ENCODE data around the gene CBLN1.

The CBLN1 gene

GRCh38 chr16:49277386-49277742, 4.3 kb downstream of the CBLN1 start:
- TF ChIP-seq TEAD4 (IDR thresholded peaks at IDR 0.05) (no peak), USF1 (IDR thresholded peaks at IDR 0.05) (no peak)

- TF ChIP-seq CEBPB (IDR thresholded peaks at IDR 0.05) (no peak), ZBTB7A (IDR thresholded peaks at IDR 0.05; ENCODE audit: low read depth) (no peak), MAX (IDR thresholded peaks at IDR 0.05) (no peak), RAD21 (IDR thresholded peaks at IDR 0.05; ENCODE audit: low read depth) (no peak), EP300 (IDR thresholded peaks at IDR 0.05; ENCODE audit: borderline replicate concordance) (no peak), EGR1 (IDR thresholded peaks at IDR 0.05) (no peak), FOXM1 (IDR thresholded peaks at IDR 0.05; ENCODE audit: borderline replicate concordance, low read depth) (no peak), TCF12 (IDR thresholded peaks at IDR 0.05; ENCODE audit: low read depth) (no peak), TAF1 (IDR thresholded peaks at IDR 0.05; ENCODE audit: low read depth) (no peak), NFIC (IDR thresholded peaks at IDR 0.05) (no peak), TEAD4 (IDR thresholded peaks at IDR 0.05) (no peak)
Measured at GRCh38 chr16:49276646-49277385, 4.8 kb downstream of the CBLN1 start.

- TF ChIP-seq TEAD4 (IDR thresholded peaks at IDR 0.05) = no peak
- TF ChIP-seq USF1 (IDR thresholded peaks at IDR 0.05) = no peak
- TF ChIP-seq CEBPB (IDR thresholded peaks at IDR 0.05) = no peak
- no peak for TF ChIP-seq EP300 (IDR thresholded peaks at IDR 0.05; ENCODE audit: borderline replicate concordance)
- no peak for TF ChIP-seq TAF1 (IDR thresholded peaks at IDR 0.05; ENCODE audit: low read depth)
- TF ChIP-seq TCF12 (IDR thresholded peaks at IDR 0.05; ENCODE audit: low read depth) = no peak
- TF ChIP-seq YY1 (IDR thresholded peaks at IDR 0.05; ENCODE audit: low read depth) = no peak
- TF ChIP-seq EGR1 (IDR thresholded peaks at IDR 0.05) = no peak
- TF ChIP-seq, protein P1, sequence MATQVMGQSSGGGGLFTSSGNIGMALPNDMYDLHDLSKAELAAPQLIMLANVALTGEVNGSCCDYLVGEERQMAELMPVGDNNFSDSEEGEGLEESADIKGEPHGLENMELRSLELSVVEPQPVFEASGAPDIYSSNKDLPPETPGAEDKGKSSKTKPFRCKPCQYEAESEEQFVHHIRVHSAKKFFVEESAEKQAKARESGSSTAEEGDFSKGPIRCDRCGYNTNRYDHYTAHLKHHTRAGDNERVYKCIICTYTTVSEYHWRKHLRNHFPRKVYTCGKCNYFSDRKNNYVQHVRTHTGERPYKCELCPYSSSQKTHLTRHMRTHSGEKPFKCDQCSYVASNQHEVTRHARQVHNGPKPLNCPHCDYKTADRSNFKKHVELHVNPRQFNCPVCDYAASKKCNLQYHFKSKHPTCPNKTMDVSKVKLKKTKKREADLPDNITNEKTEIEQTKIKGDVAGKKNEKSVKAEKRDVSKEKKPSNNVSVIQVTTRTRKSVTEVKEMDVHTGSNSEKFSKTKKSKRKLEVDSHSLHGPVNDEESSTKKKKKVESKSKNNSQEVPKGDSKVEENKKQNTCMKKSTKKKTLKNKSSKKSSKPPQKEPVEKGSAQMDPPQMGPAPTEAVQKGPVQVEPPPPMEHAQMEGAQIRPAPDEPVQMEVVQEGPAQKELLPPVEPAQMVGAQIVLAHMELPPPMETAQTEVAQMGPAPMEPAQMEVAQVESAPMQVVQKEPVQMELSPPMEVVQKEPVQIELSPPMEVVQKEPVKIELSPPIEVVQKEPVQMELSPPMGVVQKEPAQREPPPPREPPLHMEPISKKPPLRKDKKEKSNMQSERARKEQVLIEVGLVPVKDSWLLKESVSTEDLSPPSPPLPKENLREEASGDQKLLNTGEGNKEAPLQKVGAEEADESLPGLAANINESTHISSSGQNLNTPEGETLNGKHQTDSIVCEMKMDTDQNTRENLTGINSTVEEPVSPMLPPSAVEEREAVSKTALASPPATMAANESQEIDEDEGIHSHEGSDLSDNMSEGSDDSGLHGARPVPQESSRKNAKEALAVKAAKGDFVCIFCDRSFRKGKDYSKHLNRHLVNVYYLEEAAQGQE (IDR thresholded peaks at IDR 0.05; ENCODE audit: low read depth) = no peak
- TF ChIP-seq ZBTB7A (IDR thresholded peaks at IDR 0.05; ENCODE audit: low read depth) = no peak
- TF ChIP-seq RAD21 (IDR thresholded peaks at IDR 0.05; ENCODE audit: low read depth) = no peak
- TF ChIP-seq MAX (IDR thresholded peaks at IDR 0.05) = no peak
- TF ChIP-seq NFIC (IDR thresholded peaks at IDR 0.05) = no peak
- no peak for TF ChIP-seq FOXM1 (IDR thresholded peaks at IDR 0.05; ENCODE audit: borderline replicate concordance, low read depth)
- no peak for TF ChIP-seq CREB1 (IDR thresholded peaks at IDR 0.05; ENCODE audit: low read depth)
Measured at GRCh38 chr16:49275870-49276269, 5.8 kb downstream of the CBLN1 start.

DNA sequence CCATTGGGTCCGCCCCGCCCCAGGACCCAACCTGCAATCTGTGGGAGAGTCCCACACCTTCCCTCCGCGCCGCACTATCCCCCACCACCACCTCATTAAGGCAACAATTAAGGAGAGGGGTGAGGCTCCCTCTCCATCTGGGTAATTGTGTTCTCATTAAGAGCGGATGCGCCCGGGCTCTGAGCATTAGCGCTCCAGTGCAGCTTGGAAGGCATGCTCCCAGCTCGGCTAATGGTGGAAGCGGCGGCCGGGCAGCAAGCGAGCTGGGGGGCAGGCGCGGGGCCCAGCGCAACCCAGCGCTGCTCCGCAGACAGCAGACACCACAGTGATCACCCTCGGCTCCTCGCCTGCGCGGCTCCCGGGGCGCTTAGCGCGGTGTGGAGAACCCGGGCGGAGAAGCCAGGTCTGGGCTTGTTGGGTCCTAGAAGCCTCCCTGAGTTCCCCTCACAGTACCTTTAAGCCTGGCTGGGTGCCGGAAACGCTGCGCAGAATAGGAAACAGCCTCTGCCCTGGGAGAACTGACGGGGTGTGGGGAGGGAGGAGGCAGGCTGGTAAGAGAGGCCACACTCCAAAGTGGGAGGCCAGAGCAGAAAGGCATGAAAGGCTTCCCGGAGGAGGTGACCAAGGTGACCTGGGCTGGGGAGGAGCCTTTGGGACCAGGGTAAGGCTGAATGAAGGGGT, 6.4 kb downstream of the CBLN1 start:
- TF ChIP-seq TEAD4 (IDR thresholded peaks at IDR 0.05) (no peak), TAF1 (IDR thresholded peaks at IDR 0.05; ENCODE audit: low read depth) (no peak), FOXM1 (IDR thresholded peaks at IDR 0.05; ENCODE audit: borderline replicate concordance, low read depth) (no peak), USF1 (IDR thresholded peaks at IDR 0.05) (no peak), ZBTB7A (IDR thresholded peaks at IDR 0.05; ENCODE audit: low read depth) (no peak), TCF12 (IDR thresholded peaks at IDR 0.05; ENCODE audit: low read depth) (no peak), NFIC (IDR thresholded peaks at IDR 0.05) (no peak), CREB1 (IDR thresholded peaks at IDR 0.05; ENCODE audit: low read depth) (no peak), EP300 (IDR thresholded peaks at IDR 0.05; ENCODE audit: borderline replicate concordance) (no peak), CEBPB (IDR thresholded peaks at IDR 0.05) (no peak), YY1 (IDR thresholded peaks at IDR 0.05; ENCODE audit: low read depth) (no peak), EGR1 (IDR thresholded peaks at IDR 0.05) (no peak), RAD21 (IDR thresholded peaks at IDR 0.05; ENCODE audit: low read depth) (no peak), MAX (IDR thresholded peaks at IDR 0.05) (no peak)
- TF ChIP-seq, protein P1 (IDR thresholded peaks at IDR 0.05; ENCODE audit: low read depth) = no peak

- TF ChIP-seq NFIC (IDR thresholded peaks at IDR 0.05) = no peak
- TF ChIP-seq EP300 (IDR thresholded peaks at IDR 0.05; ENCODE audit: borderline replicate concordance) = no peak
- TF ChIP-seq, protein P1 (IDR thresholded peaks at IDR 0.05; ENCODE audit: low read depth) = no peak
- no peak for TF ChIP-seq CREB1 (IDR thresholded peaks at IDR 0.05; ENCODE audit: low read depth)
- TF ChIP-seq YY1 (IDR thresholded peaks at IDR 0.05; ENCODE audit: low read depth) = no peak
- TF ChIP-seq RAD21 (IDR thresholded peaks at IDR 0.05; ENCODE audit: low read depth) = no peak
- no peak for TF ChIP-seq MAX (IDR thresholded peaks at IDR 0.05)
- TF ChIP-seq EGR1 (IDR thresholded peaks at IDR 0.05) = no peak
- TF ChIP-seq USF1 (IDR thresholded peaks at IDR 0.05) = no peak
- TF ChIP-seq ZBTB7A (IDR thresholded peaks at IDR 0.05; ENCODE audit: low read depth) = no peak
- TF ChIP-seq CEBPB (IDR thresholded peaks at IDR 0.05) = no peak
- TF ChIP-seq TAF1 (IDR thresholded peaks at IDR 0.05; ENCODE audit: low read depth) = no peak
- TF ChIP-seq FOXM1 (IDR thresholded peaks at IDR 0.05; ENCODE audit: borderline replicate concordance, low read depth) = no peak
- no peak for TF ChIP-seq TCF12 (IDR thresholded peaks at IDR 0.05; ENCODE audit: low read depth)
- no peak for TF ChIP-seq TEAD4 (IDR thresholded peaks at IDR 0.05)
Measured at GRCh38 chr16:49274591-49274990, 7.0 kb downstream of the CBLN1 start.

All from Ishikawa (cell line).